ENCODE measurements around the gene RHBDL1. TPM values are rescaled to one million over a fixed set of nuclear protein-coding genes. Genes with fewer than 3 reads are reported as not detected.
A peak's percentile ranks its signal among the peaks of the same experiment; 100 is the strongest.

Gene RHBDL1
- total RNA-seq, 5 donors from 2014 or later (not counting 1 experiment from before 2014, with no cell fraction given), result 2.0 to 3.6 (median 2.5) TPM

DNA sequence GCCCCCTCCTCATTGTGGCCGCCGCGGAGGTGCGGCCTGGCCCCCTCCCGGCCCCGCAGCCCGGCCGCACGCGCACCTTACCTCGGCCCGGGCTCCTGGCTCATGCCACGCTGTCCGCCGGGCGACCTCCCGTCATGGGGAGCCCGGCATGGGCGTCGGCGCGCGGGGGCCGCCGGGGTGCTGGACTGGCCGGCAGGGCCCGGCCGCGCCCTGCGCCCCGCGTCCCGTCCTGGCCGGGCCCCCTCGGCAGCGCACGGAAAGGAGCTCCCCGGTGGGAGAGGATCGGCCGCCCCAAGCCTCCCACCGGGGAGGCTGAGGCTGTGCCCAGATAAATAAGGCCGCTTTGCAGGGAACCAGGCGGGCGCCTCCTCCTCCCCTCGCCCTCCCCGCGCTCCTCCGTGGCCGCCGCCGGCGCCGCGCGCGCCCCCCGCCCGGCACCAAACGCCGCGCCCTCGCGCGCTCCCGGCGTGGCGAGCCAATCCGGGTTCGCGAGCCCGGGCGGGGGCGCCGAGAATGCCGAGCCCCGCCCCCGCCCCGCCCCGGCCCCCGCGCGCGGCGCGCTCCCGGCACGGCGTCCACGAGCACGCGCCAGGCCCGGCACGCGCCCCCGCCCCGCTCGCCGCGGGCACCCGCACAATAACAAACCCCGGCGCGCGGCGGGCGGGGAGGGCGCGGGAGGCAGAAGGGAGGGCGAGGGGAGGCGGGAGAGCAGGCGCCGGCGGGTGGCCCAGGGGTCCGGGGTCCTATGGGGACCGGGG, 30.1 kb downstream of the RHBDL1 start, which contains the start of gene FBXL16:
Gene FBXL16 (minus strand): TSS at position 371 of the 758 bp plus-strand sequence. CDS start 8,396 bp downstream, outside the sequence.
- peaks cover 8 to 91% of the 10 kb centered on the region in 2 experiments for H3K27me3 ChIP-seq (replicated peaks in 1 of 2; ENCODE audit: control insufficient read depth in 2 of 2, extremely low read depth in 1 of 2, insufficient read depth in 2 of 2, low read length in 1 of 2)
- H3K4me1 ChIP-seq (ENCODE audit: control insufficient read depth in 1 of 2, extremely low read depth in 1 of 2, insufficient read depth in 2 of 2, low read length in 2 of 2), result peaks cover 0 to 27% of the 10 kb centered on the region in 2 experiments
- H3K36me3 Mint-ChIP-seq, result no peaks in the 10 kb centered on the region

DNA sequence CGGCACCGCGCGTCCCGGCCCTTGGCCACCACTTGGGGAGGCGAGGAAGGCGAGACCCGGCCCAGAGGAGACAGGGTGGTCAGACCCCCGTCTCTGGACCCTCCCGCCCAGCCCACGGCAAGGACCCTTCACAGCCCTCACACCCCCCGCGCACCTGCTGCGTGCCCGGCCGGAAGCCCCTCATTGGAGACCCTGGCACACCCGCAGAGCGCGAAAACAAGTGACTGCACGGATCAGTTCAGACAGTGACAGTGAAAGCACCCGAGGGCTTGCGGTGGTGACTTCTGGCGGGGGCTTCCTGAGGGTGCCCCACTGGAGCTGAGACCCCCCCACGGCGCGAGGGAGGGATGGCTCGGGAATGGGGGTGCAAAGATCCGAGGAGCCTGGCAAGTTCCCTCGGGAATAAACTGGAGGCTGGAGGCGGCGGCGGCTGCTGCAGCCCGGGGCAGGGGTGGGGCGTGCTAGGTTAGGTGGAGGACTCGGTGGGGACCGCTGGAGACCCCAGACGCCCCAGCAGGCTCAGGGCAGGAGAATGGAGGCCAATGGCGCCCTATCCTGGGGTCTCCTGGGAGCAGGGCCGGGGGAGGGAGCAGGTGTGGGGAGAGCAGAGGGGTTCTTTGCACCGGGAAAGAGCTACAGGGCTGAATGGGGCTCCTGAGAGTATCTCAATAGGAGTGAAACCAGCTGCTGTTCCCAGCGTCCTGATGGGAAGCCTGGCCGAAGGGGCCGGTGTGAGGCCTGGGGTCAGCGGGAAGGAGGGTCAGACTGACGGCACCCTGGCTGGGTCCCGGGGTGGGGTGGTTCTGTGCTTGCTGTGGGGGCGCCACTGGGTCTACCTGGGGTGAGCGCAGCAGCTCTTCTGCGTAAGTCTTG, 31.0 kb downstream of the RHBDL1 start:
- Histone ChIP-seq H3K4me1 (ENCODE audit: control insufficient read depth in 1 of 2, extremely low read depth in 1 of 2, insufficient read depth in 2 of 2, low read length in 2 of 2) (peaks cover 0 to 20% of the 10 kb centered on the region in 2 experiments), H3K27me3 (replicated peaks in 1 of 2; ENCODE audit: control insufficient read depth in 2 of 2, extremely low read depth in 1 of 2, insufficient read depth in 2 of 2, low read length in 1 of 2) (peaks cover 8 to 92% of the 10 kb centered on the region in 2 experiments), H3K9me3 (no peaks in the 10 kb centered on the region), H3K36me3 (ENCODE audit: control insufficient read depth in 2 of 2, extremely low read depth in 1 of 2, insufficient read depth in 1 of 2, low read length in 1 of 2) (no peaks in the 10 kb centered on the region), H3K4me3 (ENCODE audit: control insufficient read depth in 1 of 2, extremely low read depth in 1 of 2, low read length in 1 of 2) (no peak overlapping the region), H3K27ac (ENCODE audit: low read length) (no peak overlapping the region)
- H3K36me3 Mint-ChIP-seq, result no peaks in the 10 kb centered on the region
- peak overlapping the region in 2 of 3 donors; percentile 13 to 54 for H3K4me3 Mint-ChIP-seq
- H3K27ac Mint-ChIP-seq, result no peak overlapping the region
- no peaks in the 10 kb centered on the region for H3K9me3 Mint-ChIP-seq
- ATAC-seq (replicated peaks in 1 of 4), result no peak
- H3K27me3 Mint-ChIP-seq, result peaks cover 29 to 63% of the 10 kb centered on the region in 2 donors
- WGBS (ENCODE audit: insufficient coverage), result 9% methylated on average over 42 of the region's 49 CpGs
- CTCF ChIA-PET, result no interaction called here
- POLR2A ChIA-PET, result no interaction called here
- no peak for DNase-seq
- peaks cover 0 to 11% (median 5%) of the 10 kb centered on the region in 3 donors for H3K4me1 Mint-ChIP-seq

More for the DNA sequence above, 30.1 kb downstream of the RHBDL1 start, which contains the start of gene FBXL16:
- ChIA-PET POLR2A (no interaction called here), CTCF (no interaction called here)
- peak within 1 kb of the TSS in 1 of 3 donors; percentile 54 for H3K4me3 Mint-ChIP-seq
- H3K27me3 Mint-ChIP-seq, result peaks cover 26 to 64% of the 10 kb centered on the region in 2 donors
- H3K36me3 ChIP-seq (ENCODE audit: control insufficient read depth in 2 of 2, extremely low read depth in 1 of 2, insufficient read depth in 1 of 2, low read length in 1 of 2), result no peaks in the 10 kb centered on the region
- ATAC-seq (replicated peaks in 1 of 4) (peak in 3 of 4 experiments; percentile 26 to 39 (median 27)), DNase-seq (no peak)
- H3K9me3 ChIP-seq, result no peaks in the 10 kb centered on the region
- no peak within 1 kb of the TSS for H3K4me3 ChIP-seq (ENCODE audit: control insufficient read depth in 1 of 2, extremely low read depth in 1 of 2, low read length in 1 of 2)
- H3K27ac ChIP-seq (ENCODE audit: low read length), result no peak within 1 kb of the TSS
- no peak within 1 kb of the TSS for H3K27ac Mint-ChIP-seq
- H3K4me1 Mint-ChIP-seq, result peaks cover 0 to 13% (median 5%) of the 10 kb centered on the region in 3 donors
- H3K9me3 Mint-ChIP-seq, result no peaks in the 10 kb centered on the region
- 3% methylated on average over 95 of the region's 115 CpGs for WGBS (ENCODE audit: insufficient coverage)

DNA sequence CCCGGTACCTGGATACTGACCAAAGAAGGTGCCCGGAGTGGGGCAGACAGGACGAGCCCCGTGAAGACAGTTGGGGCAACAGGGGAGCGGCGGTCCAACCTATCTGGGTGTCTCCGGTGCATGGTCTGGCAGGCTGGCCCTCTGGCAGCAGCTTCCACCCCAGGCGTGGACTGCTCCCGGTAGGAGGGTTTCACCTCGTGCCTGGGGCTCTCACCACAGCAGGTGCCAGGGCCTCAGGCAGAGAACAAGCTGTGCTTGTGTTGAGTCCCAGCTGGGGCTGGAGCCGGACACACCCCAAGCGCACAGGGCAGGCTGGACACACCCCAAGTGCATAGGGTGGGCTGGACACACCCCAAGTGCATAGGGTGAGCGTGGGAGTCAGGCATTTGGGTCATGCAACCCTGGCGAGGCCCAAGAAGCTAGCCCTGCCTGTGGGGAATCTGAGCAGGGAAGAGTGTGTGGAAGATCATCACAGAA, 31.6 kb downstream of the RHBDL1 start:
- H3K9me3 ChIP-seq, result no peaks in the 10 kb centered on the region
- H3K27me3 Mint-ChIP-seq, result peaks cover 28 to 60% of the 10 kb centered on the region in 2 donors
- CTCF ChIA-PET, result interaction anchor here in 1 of 2 donors (0.6 kb wide), 1 partner anchor 12 kb away, joined by 4 read pairs; no protein-coding TSS in a partner anchor
- peaks cover 8 to 92% of the 10 kb centered on the region in 2 experiments for H3K27me3 ChIP-seq (replicated peaks in 1 of 2; ENCODE audit: control insufficient read depth in 2 of 2, extremely low read depth in 1 of 2, insufficient read depth in 2 of 2, low read length in 1 of 2)
- H3K4me1 Mint-ChIP-seq, result peaks cover 0 to 11% (median 5%) of the 10 kb centered on the region in 3 donors
- ATAC-seq (replicated peaks in 1 of 4) (no peak), DNase-seq (no peak)
- H3K4me3 ChIP-seq (ENCODE audit: control insufficient read depth in 1 of 2, extremely low read depth in 1 of 2, low read length in 1 of 2), result no peak overlapping the region
- no peaks in the 10 kb centered on the region for H3K9me3 Mint-ChIP-seq
- H3K27ac ChIP-seq (ENCODE audit: low read length), result no peak overlapping the region
- H3K4me1 ChIP-seq (ENCODE audit: control insufficient read depth in 1 of 2, extremely low read depth in 1 of 2, insufficient read depth in 2 of 2, low read length in 2 of 2), result peaks cover 0 to 23% of the 10 kb centered on the region in 2 experiments
- 36% methylated on average over 10 of the region's 14 CpGs for WGBS (ENCODE audit: insufficient coverage)
- no peaks in the 10 kb centered on the region for H3K36me3 Mint-ChIP-seq
- POLR2A ChIA-PET, result no interaction called here
- peak overlapping the region in 2 of 3 donors; percentile 13 to 54 for H3K4me3 Mint-ChIP-seq
- no peaks in the 10 kb centered on the region for H3K36me3 ChIP-seq (ENCODE audit: control insufficient read depth in 2 of 2, extremely low read depth in 1 of 2, insufficient read depth in 1 of 2, low read length in 1 of 2)
- no peak overlapping the region for H3K27ac Mint-ChIP-seq

DNA sequence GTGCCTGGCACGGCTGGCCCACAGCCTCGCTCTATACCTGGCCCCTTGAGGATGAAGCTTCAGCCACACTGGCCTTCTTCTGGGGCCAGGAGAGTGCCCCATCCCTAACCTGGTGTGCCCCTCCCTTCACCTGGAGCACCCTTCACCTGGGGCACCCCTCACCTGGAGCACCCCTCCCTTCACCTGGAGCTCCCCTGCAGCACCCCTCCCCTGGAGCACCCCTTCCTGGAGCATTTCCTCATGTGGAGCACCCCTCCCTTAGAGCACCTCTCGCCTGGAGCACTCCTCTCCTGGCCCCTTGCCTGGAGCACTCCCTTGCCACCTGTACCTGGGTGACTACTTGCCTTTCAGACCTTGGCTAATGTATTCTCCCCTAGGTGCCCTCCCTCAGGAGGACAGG, 32.5 kb downstream of the RHBDL1 start:
- no peak overlapping the region for H3K27ac Mint-ChIP-seq
- CTCF ChIA-PET, result interaction anchor here in 1 of 2 donors (0.6 kb wide), 1 partner anchor 11 kb away, joined by 4 read pairs; no protein-coding TSS in a partner anchor

DNA sequence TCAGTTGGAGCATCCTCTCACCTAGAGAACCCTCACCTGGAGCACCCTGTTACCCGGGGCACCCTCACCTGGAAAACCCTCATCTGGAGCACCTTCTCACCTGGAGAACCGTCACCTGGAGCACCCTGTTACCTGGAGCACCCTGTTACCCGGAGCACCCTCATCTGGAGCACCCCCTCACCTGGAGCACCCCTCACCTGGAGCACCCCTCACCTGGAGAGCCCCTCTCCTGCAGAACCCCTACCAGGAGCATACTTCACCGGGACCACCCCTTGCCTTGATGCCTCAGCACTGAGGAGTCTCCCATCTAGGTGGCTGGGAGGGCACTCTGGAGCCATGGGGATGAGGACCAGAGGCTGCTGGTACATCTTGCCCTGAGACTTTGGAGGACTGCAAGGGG, 33.5 kb downstream of the RHBDL1 start:
- H3K9me3 Mint-ChIP-seq, result no peaks in the 10 kb centered on the region
- Histone ChIP-seq H3K36me3 (ENCODE audit: control insufficient read depth in 2 of 2, extremely low read depth in 1 of 2, insufficient read depth in 1 of 2, low read length in 1 of 2) (no peaks in the 10 kb centered on the region), H3K4me3 (ENCODE audit: control insufficient read depth in 1 of 2, extremely low read depth in 1 of 2, low read length in 1 of 2) (no peak overlapping the region), H3K4me1 (ENCODE audit: control insufficient read depth in 1 of 2, extremely low read depth in 1 of 2, insufficient read depth in 2 of 2, low read length in 2 of 2) (peaks cover 0 to 23% of the 10 kb centered on the region in 2 experiments), H3K27ac (ENCODE audit: low read length) (no peak overlapping the region), H3K27me3 (replicated peaks in 1 of 2; ENCODE audit: control insufficient read depth in 2 of 2, extremely low read depth in 1 of 2, insufficient read depth in 2 of 2, low read length in 1 of 2) (peaks cover 8 to 78% of the 10 kb centered on the region in 2 experiments), H3K9me3 (no peaks in the 10 kb centered on the region)
- WGBS (ENCODE audit: insufficient coverage), result 82% methylated on average over 3 of the region's 4 CpGs
- no peak for ATAC-seq (replicated peaks in 1 of 4)
- H3K27ac Mint-ChIP-seq, result no peak overlapping the region
- no peaks in the 10 kb centered on the region for H3K36me3 Mint-ChIP-seq
- peaks cover 0 to 13% (median 3%) of the 10 kb centered on the region in 3 donors for H3K4me1 Mint-ChIP-seq
- ChIA-PET POLR2A (no interaction called here), CTCF (no interaction called here)
- DNase-seq, result no peak
- peaks cover 25 to 51% of the 10 kb centered on the region in 2 donors for H3K27me3 Mint-ChIP-seq
- no peak overlapping the region for H3K4me3 Mint-ChIP-seq

More for the DNA sequence above, 32.5 kb downstream of the RHBDL1 start:
- POLR2A ChIA-PET, result no interaction called here
- Mint-ChIP-seq H3K9me3 (no peaks in the 10 kb centered on the region), H3K27me3 (peaks cover 25 to 55% of the 10 kb centered on the region in 2 donors), H3K4me1 (peaks cover 0 to 11% (median 3%) of the 10 kb centered on the region in 3 donors), H3K4me3 (peak overlapping the region in 1 of 3 donors; percentile 29), H3K36me3 (no peaks in the 10 kb centered on the region)
- Histone ChIP-seq H3K27me3 (replicated peaks in 1 of 2; ENCODE audit: control insufficient read depth in 2 of 2, extremely low read depth in 1 of 2, insufficient read depth in 2 of 2, low read length in 1 of 2) (peaks cover 8 to 83% of the 10 kb centered on the region in 2 experiments), H3K4me1 (ENCODE audit: control insufficient read depth in 1 of 2, extremely low read depth in 1 of 2, insufficient read depth in 2 of 2, low read length in 2 of 2) (peaks cover 0 to 23% of the 10 kb centered on the region in 2 experiments), H3K27ac (ENCODE audit: low read length) (no peak overlapping the region), H3K36me3 (ENCODE audit: control insufficient read depth in 2 of 2, extremely low read depth in 1 of 2, insufficient read depth in 1 of 2, low read length in 1 of 2) (no peaks in the 10 kb centered on the region), H3K9me3 (no peaks in the 10 kb centered on the region), H3K4me3 (ENCODE audit: control insufficient read depth in 1 of 2, extremely low read depth in 1 of 2, low read length in 1 of 2) (no peak overlapping the region)
- DNase-seq (no peak), ATAC-seq (replicated peaks in 1 of 4) (no peak)
- 60% methylated on average over 3 of the region's 3 CpGs for WGBS (ENCODE audit: insufficient coverage)
